SK-N-SH (cell line): ENCODE measurements around the gene AHNAK. TPM values are rescaled to one million over a fixed set of nuclear protein-coding genes. Genes with fewer than 3 reads are reported as not detected.
"Not testable (repeated sequence)": the region's sequence is repeated elsewhere in the genome, so short reads cannot be mapped to it uniquely, and the experiment has no call there.

Experiments used
- CTCF ChIA-PET: fragments of 300-600, 350-600 bp; formaldehyde crosslinking; extraction: SDS; loops from one replicate; lab custom pipeline; 2021; lab: Yijun Ruan, JAX
- POLR2A ChIA-PET: fragments of 350-600 bp; sonication (Branson Sonifier 250); formaldehyde crosslinking; extraction: SDS; loops from one replicate; lab custom pipeline; 2020; ENCODE audit warnings: antibody characterized with exemption, inconsistent platforms; lab: Yijun Ruan, JAX
- DNase-seq: peaks from one replicate; pipeline ENCODE4 v3.0.0; 2012
- H2AFZ ChIP-seq: fragments of 200-600 bp; sonication (generic); 2 replicates; pipeline ENCODE4 v1.8.1; 2016; ENCODE audit warnings: antibody characterized with exemption, mild to moderate bottlenecking, low read depth
- H3F3A ChIP-seq: fragments of 200-600 bp; sonication (generic); replicated peaks from 2 replicates; pipeline ENCODE3; 2016; ENCODE audit warnings: antibody characterized with exemption, mild to moderate bottlenecking; ENCODE audit not compliant: insufficient read depth
- H3K27ac ChIP-seq, 2 experiments: fragments of 200-500 bp in 1 of 2; fragments of 200-600 bp in 1 of 2; sonication (Bioruptor generic) in 1 of 2; sonication (generic), shearing (Covaris generic) in 1 of 2; 2 replicates each; pipeline versions ENCODE4 v1.5.1 to v1.6.1; 2014 to 2016; ENCODE audit warnings: low read depth in 2 of 2, inconsistent platforms in 1 of 2, low read length in 1 of 2, mild to moderate bottlenecking in 1 of 2, mixed read lengths in 1 of 2
- H3K27me3 ChIP-seq: fragments of 200-600 bp; sonication (generic), shearing (Covaris generic); 2 replicates; pipeline ENCODE4 v1.6.1; 2016; ENCODE audit warnings: mixed run types; ENCODE audit not compliant: insufficient read depth
- H3K36me3 ChIP-seq, 2 experiments: fragments of 200-500 bp in 1 of 2; fragments of 200-600 bp in 1 of 2; sonication (Bioruptor generic) in 1 of 2; sonication (generic) in 1 of 2; replicated peaks in 1 of 2; 2 replicates each; pipeline versions ENCODE3 to v1.5.1; 2014 to 2016; ENCODE audit warnings: low read length in 1 of 2, mild to moderate bottlenecking in 1 of 2; ENCODE audit not compliant: insufficient read depth in 2 of 2, control insufficient read depth in 1 of 2
- H3K4me1 ChIP-seq, 2 experiments: fragments of 200-500 bp in 1 of 2; fragments of 200-600 bp in 1 of 2; sonication (Bioruptor generic) in 1 of 2; sonication (generic), shearing (Covaris generic) in 1 of 2; 2 replicates each; pipeline versions ENCODE4 v1.5.1 to v1.6.1; 2014 to 2016; ENCODE audit warnings: low read depth in 1 of 2, low read length in 1 of 2, mixed run types in 1 of 2; ENCODE audit not compliant: insufficient read depth in 2 of 2, control insufficient read depth in 1 of 2
- H3K4me2 ChIP-seq: fragments of 200-600 bp; sonication (generic), shearing (Covaris generic); 2 replicates; pipeline ENCODE4 v1.6.1; 2017; ENCODE audit warnings: mixed run types
- H3K4me3 ChIP-seq, 2 experiments: fragments of 200-500 bp in 1 of 2; fragments of 200-600 bp in 1 of 2; sonication (Bioruptor generic) in 1 of 2; sonication (generic), shearing (Covaris generic) in 1 of 2; 2 replicates each; pipeline versions ENCODE4 v1.5.1 to v1.8.1; 2014 to 2016; ENCODE audit warnings: low read depth in 2 of 2, inconsistent platforms in 1 of 2, low read length in 1 of 2, mild to moderate bottlenecking in 1 of 2, mixed read lengths in 1 of 2, moderate library complexity in 1 of 2
- H3K79me2 ChIP-seq: fragments of 200-600 bp; sonication (generic); 2 replicates; pipeline ENCODE4 v1.8.1; 2017; ENCODE audit warnings: mild to moderate bottlenecking; ENCODE audit not compliant: insufficient read depth
- H3K9ac ChIP-seq: fragments of 200-600 bp; sonication (generic); 2 replicates; pipeline ENCODE4 v1.6.1; 2017; ENCODE audit warnings: mixed run types
- H3K9me2 ChIP-seq: fragments of 200-600 bp; sonication (generic); 2 replicates; pipeline ENCODE4 v1.6.1; 2017; ENCODE audit warnings: mixed run types
- H3K9me3 ChIP-seq: fragments of 200-600 bp; sonication (generic); 2 replicates; pipeline ENCODE4 v1.6.1; 2017; ENCODE audit warnings: mixed run types, mild to moderate bottlenecking, moderate library complexity
- H4K20me1 ChIP-seq: fragments of 200-600 bp; sonication (generic); 2 replicates; pipeline ENCODE4 v1.6.1; 2017; ENCODE audit warnings: mild to moderate bottlenecking, mixed run types; ENCODE audit not compliant: insufficient read depth
- CTCF ChIP-seq: fragments of 200-600 bp; sonication (generic); IDR thresholded peaks from 2 replicates; pipeline ENCODE4 v1.6.1; 2017; ENCODE audit warnings: antibody characterized with exemption, mild to moderate bottlenecking, moderate library complexity
- ELF1 ChIP-seq: IDR thresholded peaks from 2 replicates; pipeline ENCODE4 v1.4.0; 2012
- EZH2phosphoT487 ChIP-seq: fragments of 200-600 bp; sonication (generic); IDR thresholded peaks from 2 replicates; pipeline ENCODE4 v1.6.1; 2017; ENCODE audit warnings: low read depth, mixed run types, mild to moderate bottlenecking, antibody characterized with exemption, moderate library complexity, borderline replicate concordance
- FOSL2 ChIP-seq: IDR thresholded peaks from 2 replicates; pipeline ENCODE4 v1.4.0; 2012; ENCODE audit warnings: low read depth, mild to moderate bottlenecking, moderate library complexity, borderline replicate concordance
- FOXM1 ChIP-seq: IDR thresholded peaks from 2 replicates; pipeline ENCODE4 v1.4.0; 2012; ENCODE audit warnings: low read depth, mild to moderate bottlenecking
- GABPA ChIP-seq: IDR thresholded peaks from 2 replicates; pipeline ENCODE4 v1.4.0; 2012; ENCODE audit warnings: low read depth, mild to moderate bottlenecking
- GATA2 ChIP-seq: sonication (generic); formaldehyde crosslinking; IDR thresholded peaks from 2 replicates; pipeline ENCODE4 v1.5.0; 2020; ENCODE audit warnings: mild to moderate bottlenecking, missing genetic modification reagents
- IRF3 ChIP-seq: fragments of 150-350 bp; IDR thresholded peaks from 2 replicates; pipeline ENCODE4 v1.6.1; 2016; ENCODE audit warnings: mild to moderate bottlenecking, low read depth, low read length
- PBX3 ChIP-seq: IDR thresholded peaks from 2 replicates; pipeline ENCODE4; 2012
- POLR2AphosphoS5 ChIP-seq: IDR thresholded peaks from 2 replicates; pipeline ENCODE4 v1.6.1; 2012; ENCODE audit warnings: low read depth, low read length
- RCOR1 ChIP-seq: fragments of 150-350 bp; IDR thresholded peaks from 2 replicates; pipeline ENCODE4 v1.6.1; 2017; ENCODE audit warnings: antibody characterized with exemption, low read length
- RFX5 ChIP-seq: IDR thresholded peaks from 2 replicates; pipeline ENCODE4 v1.6.1; 2012; ENCODE audit warnings: mild to moderate bottlenecking, improper control_type of control experiment, low read length
- SIN3A ChIP-seq: IDR thresholded peaks from 2 replicates; pipeline ENCODE4 v1.6.1; 2012; ENCODE audit warnings: low read depth, mild to moderate bottlenecking, low read length, moderate library complexity, borderline replicate concordance
- SMC3 ChIP-seq: IDR thresholded peaks from 2 replicates; pipeline ENCODE4 v1.6.1; 2012; ENCODE audit warnings: low read depth, low read length, improper control_type of control experiment
- TCF12 ChIP-seq: IDR thresholded peaks from 2 replicates; pipeline ENCODE4 v1.4.0; 2012
- YY1 ChIP-seq: IDR thresholded peaks from 2 replicates; pipeline ENCODE4 v1.4.0; 2012; ENCODE audit warnings: low read depth, mild to moderate bottlenecking
- WGBS: methylation state at CpG from one replicate; pipeline ENCODE4 v1.1.6; 2017; ENCODE audit warnings: low lambda C conversion rate; 5-methylcytosine and 5-hydroxymethylcytosine counted together
- polyA plus RNA-seq, 3 experiments: library from polyadenylated mRNA; depleted of rRNA; stranded (reverse); fragments of >200 nt; gene quantifications; 2 replicates each; pipeline ENCODE4 v1.2.3, GENCODE V29; 2012
- TF ChIP-seq, protein P1 (sequence below): IDR thresholded peaks from 2 replicates; pipeline ENCODE4 v1.4.0; 2012; ENCODE audit warnings: low read depth, borderline replicate concordance

AHNAK gene
- polyA plus RNA-seq, 1 of the 3 experiments (the other 2 are of a cell fraction), result 57.8 TPM

DNA sequence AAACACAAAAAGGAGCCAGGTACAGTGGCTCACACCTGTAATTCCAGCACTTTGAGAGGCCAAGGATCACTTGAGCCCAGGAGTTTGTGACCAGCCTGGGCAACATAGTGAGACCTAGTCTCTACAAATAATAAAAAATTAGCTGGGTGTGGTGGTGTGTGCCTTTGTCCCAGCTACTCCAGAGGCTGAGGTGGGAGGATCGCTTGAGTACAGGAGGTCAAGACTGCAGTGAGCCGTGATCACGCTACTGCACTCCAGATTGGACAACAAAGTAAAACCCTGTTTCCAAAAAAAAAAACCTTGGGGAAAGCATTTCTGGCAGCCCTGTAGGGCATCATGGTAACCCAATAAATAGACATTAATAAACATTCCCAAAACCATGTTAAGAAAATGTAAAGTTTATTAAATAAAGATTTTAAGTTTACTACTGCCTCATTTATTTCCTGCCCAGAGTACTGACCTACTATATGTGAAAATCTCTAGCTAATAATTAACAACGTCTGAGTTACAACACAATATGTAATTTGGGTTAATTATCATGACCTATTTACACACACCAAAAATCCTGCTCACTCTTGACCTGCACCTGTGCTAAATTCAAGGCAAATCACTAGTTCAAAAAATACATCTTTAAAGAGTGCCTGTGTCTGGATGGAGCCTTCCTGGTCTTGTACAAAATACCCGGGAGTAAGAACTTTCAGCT, 18.6 kb upstream of the AHNAK start (continued):
- TF ChIP-seq ELF1 (no peak), POLR2AphosphoS5 (no peak), FOXM1 (no peak), TCF12 (no peak), RCOR1 (no peak), GATA2 (CRISPR knock-in tag) (no peak), YY1 (no peak)

DNA sequence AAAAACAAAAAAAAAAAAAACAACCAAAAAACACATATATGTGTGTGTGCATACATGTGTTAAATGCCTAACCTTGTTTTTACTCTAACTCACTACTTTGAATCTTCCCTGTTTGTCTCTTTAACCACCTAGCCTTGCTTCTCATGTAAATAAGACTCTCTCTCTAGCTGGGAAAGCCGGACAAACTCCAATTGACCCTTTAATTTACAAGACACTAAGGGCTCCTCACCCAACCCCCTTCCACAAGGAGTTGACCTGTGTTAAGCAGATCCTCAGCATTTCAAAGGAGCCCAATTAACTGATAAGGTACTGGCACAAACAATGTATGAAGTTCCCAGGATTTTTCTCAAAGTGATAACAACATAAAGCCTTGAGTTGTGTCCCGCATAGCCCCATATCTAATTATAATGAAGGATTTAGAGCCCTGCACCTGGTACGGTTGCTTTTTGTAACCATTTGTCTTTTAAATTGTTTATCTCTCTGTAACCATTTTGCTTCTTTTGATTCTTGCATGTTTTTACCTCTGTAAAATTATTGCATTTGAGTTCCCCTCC, 15.1 kb upstream of the AHNAK start:
- H3K27me3 ChIP-seq, DNase-seq, H3K4me3 ChIP-seq, H2AFZ ChIP-seq, H3K9ac ChIP-seq, POLR2A ChIA-PET, H3K9me3 ChIP-seq, H3K9me2 ChIP-seq, H3K4me2 ChIP-seq: not testable (repeated sequence)
- CTCF ChIA-PET, result interaction anchor here (0.9 to 11.8 kb wide), 4 partner anchors 8 to 22 kb away, joined by 5 to 90 read pairs (median 8); partner anchors contain the start of gene EEF1G
- Histone ChIP-seq H4K20me1 (peaks cover 31% of the 10 kb centered on the region), H3K27ac (peak overlapping the region in 1 of 2 experiments; percentile 80; a peak in 2 of 4 replicates), H3K4me1 (peaks cover 7 to 35% of the 10 kb centered on the region in 2 experiments; a peak in 3 of 4 replicates), H3F3A (peaks cover 78% of the 10 kb centered on the region), H3K36me3 (peaks cover 58 to 66% of the 10 kb centered on the region in 2 experiments), H3K79me2 (peaks cover 62% of the 10 kb centered on the region)
- 87% methylated on average over 3 of the region's 3 CpGs for WGBS

GRCh38 chr11:62560566-62561103, 14.0 kb upstream of the AHNAK start:
- peaks cover 47 to 55% of the 10 kb centered on the region in 2 experiments for H3K36me3 ChIP-seq
- H3K4me1 ChIP-seq, result peaks cover 18 to 44% of the 10 kb centered on the region in 2 experiments
- CTCF ChIA-PET, result interaction anchor here (0.7 to 11.8 kb wide), 16 partner anchors 9 to 179 kb away, joined by 3 to 90 read pairs (median 5); partner anchors contain the start of genes AHNAK, EEF1G and TUT1
- WGBS, result 0% methylated on average over 2 of the region's 2 CpGs
- peak overlapping the region; percentile 61 for H3K4me2 ChIP-seq
- peak; percentile 65 for DNase-seq
- POLR2A ChIA-PET, result interaction anchor here (0.9 to 1.7 kb wide), 4 partner anchors 12 to 166 kb away, joined by 3 to 6 read pairs (median 3); partner anchors contain the start of gene TUT1
- H3K9me3 ChIP-seq, result no peaks in the 10 kb centered on the region
- H4K20me1 ChIP-seq, result peaks cover 29% of the 10 kb centered on the region
- H3K27me3 ChIP-seq, result no peaks in the 10 kb centered on the region
- no peak overlapping the region for H2AFZ ChIP-seq
- peak overlapping the region; percentile 20; the same call in 1 of the 2 replicates for H3K9ac ChIP-seq
- no peak overlapping the region for H3K4me3 ChIP-seq
- H3K79me2 ChIP-seq, result peaks cover 50% of the 10 kb centered on the region
- H3K9me2 ChIP-seq, result no peaks in the 10 kb centered on the region
- peak overlapping the region; percentile 56 to 80 for H3K27ac ChIP-seq
- peaks cover 83% of the 10 kb centered on the region for H3F3A ChIP-seq
- TF ChIP-seq CTCF, result peak; percentile 87
- peak; percentile 67; the same call in 1 of the 2 replicates for TF ChIP-seq FOSL2
- TF ChIP-seq EZH2phosphoT487, result no peak
- 0 out of 2 replicates have a peak, but pooled peaks have one; percentile 16 for TF ChIP-seq PBX3
- TF ChIP-seq SIN3A, result peak; percentile 81; the same call in 1 of the 2 replicates
- TF ChIP-seq GABPA, result no peak
- peak; percentile 22; the same call in 1 of the 2 replicates for TF ChIP-seq POLR2AphosphoS5
- peak; percentile 82 for TF ChIP-seq SMC3
- TF ChIP-seq TCF12, result peak; percentile 61
- TF ChIP-seq RFX5, result no peak
- TF ChIP-seq, protein P1, sequence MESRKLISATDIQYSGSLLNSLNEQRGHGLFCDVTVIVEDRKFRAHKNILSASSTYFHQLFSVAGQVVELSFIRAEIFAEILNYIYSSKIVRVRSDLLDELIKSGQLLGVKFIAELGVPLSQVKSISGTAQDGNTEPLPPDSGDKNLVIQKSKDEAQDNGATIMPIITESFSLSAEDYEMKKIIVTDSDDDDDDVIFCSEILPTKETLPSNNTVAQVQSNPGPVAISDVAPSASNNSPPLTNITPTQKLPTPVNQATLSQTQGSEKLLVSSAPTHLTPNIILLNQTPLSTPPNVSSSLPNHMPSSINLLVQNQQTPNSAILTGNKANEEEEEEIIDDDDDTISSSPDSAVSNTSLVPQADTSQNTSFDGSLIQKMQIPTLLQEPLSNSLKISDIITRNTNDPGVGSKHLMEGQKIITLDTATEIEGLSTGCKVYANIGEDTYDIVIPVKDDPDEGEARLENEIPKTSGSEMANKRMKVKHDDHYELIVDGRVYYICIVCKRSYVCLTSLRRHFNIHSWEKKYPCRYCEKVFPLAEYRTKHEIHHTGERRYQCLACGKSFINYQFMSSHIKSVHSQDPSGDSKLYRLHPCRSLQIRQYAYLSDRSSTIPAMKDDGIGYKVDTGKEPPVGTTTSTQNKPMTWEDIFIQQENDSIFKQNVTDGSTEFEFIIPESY, result no peak; the same call in 1 of the 2 replicates
- no peak for TF ChIP-seq IRF3
